ENCODE results near the gene PALB2. TPM values are rescaled to one million over a fixed set of nuclear protein-coding genes. Genes with fewer than 3 reads are reported as not detected.

The PALB2 gene
- total and polyA plus RNA-seq, 10 donors: 9.3 to 22.0 (median 13.0) TPM

DNA sequence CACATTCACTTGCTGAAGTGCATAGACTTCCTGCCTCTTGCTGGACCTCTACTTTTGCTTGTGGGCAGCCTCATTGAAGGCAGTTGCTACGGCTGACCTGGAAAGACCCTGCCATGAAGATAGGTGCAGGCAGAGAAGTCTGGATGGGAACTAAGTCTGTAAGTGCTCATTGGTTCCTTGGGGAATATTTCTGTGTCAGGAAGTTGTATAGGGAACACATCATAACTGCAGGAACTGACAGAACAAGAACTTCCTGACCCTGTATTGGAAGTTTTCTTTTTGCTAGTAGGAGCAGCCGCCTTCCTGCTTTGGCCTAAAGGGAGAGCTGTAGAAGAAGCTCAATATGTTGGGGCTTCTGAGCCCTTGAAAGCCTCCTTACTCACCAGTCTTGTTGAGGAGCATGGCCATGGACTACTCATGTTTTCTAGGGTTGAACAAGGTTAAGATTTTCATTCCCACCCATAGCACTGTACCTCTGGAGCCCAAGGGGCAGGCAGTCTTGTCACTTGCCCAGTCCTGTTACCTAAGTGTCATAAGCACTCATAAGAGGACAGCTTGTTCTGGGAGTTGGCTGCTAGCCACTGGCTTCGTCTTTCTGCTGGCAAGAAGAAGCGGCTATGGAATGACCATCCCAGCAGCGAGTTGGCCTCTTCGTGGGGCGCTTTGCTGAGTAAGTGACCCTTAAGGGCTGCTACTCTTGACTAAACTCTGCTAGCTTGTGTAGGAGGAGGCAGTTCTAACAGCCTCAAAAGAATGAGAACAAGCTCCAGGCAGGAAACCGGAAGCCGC, 76.3 kb downstream of the PALB2 start:
- no peaks in the 10 kb centered on the region for H3K9me3 ChIP-seq
- H3K27me3 ChIP-seq (replicated peaks in 1 of 7): no peaks in the 10 kb centered on the region
- no peak overlapping the region for H3K4me3 ChIP-seq
- intact Hi-C loops (cut with DNase I; ENCODE audit: low total_unique reads): no loop called here
- peak overlapping the region in 5 of 8 donors; percentile 13 to 67 (median 60) for H3K27ac ChIP-seq
- 84 to 95% (median 88%) methylated on average over 9 of the region's 9 CpGs for WGBS, 5 donors
- peak in 2 of 3 donors; percentile 43 for TF ChIP-seq POLR2AphosphoS5 (IDR thresholded peaks at IDR 0.05)
- TF ChIP-seq, protein P1, sequence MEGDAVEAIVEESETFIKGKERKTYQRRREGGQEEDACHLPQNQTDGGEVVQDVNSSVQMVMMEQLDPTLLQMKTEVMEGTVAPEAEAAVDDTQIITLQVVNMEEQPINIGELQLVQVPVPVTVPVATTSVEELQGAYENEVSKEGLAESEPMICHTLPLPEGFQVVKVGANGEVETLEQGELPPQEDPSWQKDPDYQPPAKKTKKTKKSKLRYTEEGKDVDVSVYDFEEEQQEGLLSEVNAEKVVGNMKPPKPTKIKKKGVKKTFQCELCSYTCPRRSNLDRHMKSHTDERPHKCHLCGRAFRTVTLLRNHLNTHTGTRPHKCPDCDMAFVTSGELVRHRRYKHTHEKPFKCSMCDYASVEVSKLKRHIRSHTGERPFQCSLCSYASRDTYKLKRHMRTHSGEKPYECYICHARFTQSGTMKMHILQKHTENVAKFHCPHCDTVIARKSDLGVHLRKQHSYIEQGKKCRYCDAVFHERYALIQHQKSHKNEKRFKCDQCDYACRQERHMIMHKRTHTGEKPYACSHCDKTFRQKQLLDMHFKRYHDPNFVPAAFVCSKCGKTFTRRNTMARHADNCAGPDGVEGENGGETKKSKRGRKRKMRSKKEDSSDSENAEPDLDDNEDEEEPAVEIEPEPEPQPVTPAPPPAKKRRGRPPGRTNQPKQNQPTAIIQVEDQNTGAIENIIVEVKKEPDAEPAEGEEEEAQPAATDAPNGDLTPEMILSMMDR (IDR thresholded peaks at IDR 0.05 in 8 of 11, conservative IDR thresholded peaks at IDR 0.05 in 3 of 11): no peak
- TF ChIP-seq POLR2A (IDR thresholded peaks at IDR 0.05): no peak
- H3K36me3 ChIP-seq: peaks cover 0 to 100% (median 96%) of the 10 kb centered on the region in 6 donors
- peaks cover 0 to 41% (median 17%) of the 10 kb centered on the region in 6 donors for H3K4me1 ChIP-seq
- DNase-seq: peak; percentile 58

DNA sequence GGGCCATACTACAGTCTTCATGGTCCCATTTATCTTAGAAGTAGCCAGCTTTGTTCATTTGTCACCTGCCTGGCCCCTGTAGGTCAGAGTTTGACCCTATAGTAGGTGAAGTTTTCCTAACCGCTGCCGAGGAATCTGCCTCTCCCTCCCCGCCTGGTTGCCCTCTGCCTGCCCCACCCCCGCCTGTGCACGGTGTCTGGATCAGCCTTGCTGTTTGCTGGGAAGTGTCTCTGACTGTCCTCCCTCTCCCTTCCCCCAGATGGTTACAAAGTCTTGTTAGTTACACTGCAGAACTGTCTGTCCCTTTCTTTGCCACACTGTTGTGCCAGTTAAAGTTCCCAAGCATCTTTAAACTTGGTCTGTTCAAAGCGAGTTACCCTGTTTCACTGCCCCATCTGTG, 77.9 kb downstream of the PALB2 start:
- no peaks in the 10 kb centered on the region for H3K9me3 ChIP-seq
- intact Hi-C loops (cut with DNase I; ENCODE audit: low total_unique reads): no loop called here
- TF ChIP-seq POLR2AphosphoS5 (IDR thresholded peaks at IDR 0.05) (no peak), POLR2A (IDR thresholded peaks at IDR 0.05) (no peak)
- TF ChIP-seq, protein P1 (IDR thresholded peaks at IDR 0.05 in 8 of 11, conservative IDR thresholded peaks at IDR 0.05 in 3 of 11): no peak
- no peak overlapping the region for H3K4me3 ChIP-seq
- WGBS, 5 donors: 89 to 94% (median 92%) methylated on average over 6 of the region's 6 CpGs
- no peaks in the 10 kb centered on the region for H3K27me3 ChIP-seq (replicated peaks in 1 of 7)
- peak overlapping the region in 2 of 8 donors; percentile 22 to 59 for H3K27ac ChIP-seq
- DNase-seq: peak; percentile 53
- peaks cover 12 to 54% (median 32%) of the 10 kb centered on the region in 6 donors for H3K4me1 ChIP-seq
- peaks cover 0 to 94% (median 85%) of the 10 kb centered on the region in 6 donors for H3K36me3 ChIP-seq

DNA sequence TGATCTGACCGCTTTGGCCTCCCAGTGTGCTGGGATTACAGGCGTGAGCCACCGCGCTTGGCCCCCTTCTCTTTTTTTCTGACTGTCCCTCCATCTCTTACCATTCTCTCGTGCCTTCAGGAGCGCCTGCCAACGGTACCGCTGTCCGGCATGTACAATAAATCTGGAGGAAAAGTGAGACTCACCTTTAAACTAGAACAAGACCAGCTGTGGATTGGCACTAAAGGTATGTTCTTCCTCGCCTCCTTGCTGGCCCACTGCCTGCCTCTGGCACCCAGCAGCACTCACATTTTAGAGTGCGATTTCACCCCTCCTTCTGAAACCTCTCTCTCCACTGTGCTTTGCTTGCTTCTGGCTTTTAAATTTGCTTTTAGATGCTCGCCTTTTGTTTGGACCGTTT, 78.6 kb downstream of the PALB2 start:
- WGBS, 5 donors: 95 to 98% (median 96%) methylated on average over 13 of the region's 13 CpGs
- H3K4me3 ChIP-seq: no peak overlapping the region
- H3K36me3 ChIP-seq: peaks cover 0 to 87% (median 79%) of the 10 kb centered on the region in 6 donors
- H3K9me3 ChIP-seq: no peaks in the 10 kb centered on the region
- H3K27ac ChIP-seq: no peak overlapping the region
- TF ChIP-seq POLR2AphosphoS5 (IDR thresholded peaks at IDR 0.05): no peak
- TF ChIP-seq, protein P1 (IDR thresholded peaks at IDR 0.05 in 8 of 11, conservative IDR thresholded peaks at IDR 0.05 in 3 of 11): no peak
- no peak for TF ChIP-seq POLR2A (IDR thresholded peaks at IDR 0.05)
- H3K4me1 ChIP-seq: peaks cover 13 to 58% (median 33%) of the 10 kb centered on the region in 6 donors
- intact Hi-C loops (cut with DNase I; ENCODE audit: low total_unique reads): no loop called here
- no peaks in the 10 kb centered on the region for H3K27me3 ChIP-seq (replicated peaks in 1 of 7)
- DNase-seq: peak; percentile 40

DNA sequence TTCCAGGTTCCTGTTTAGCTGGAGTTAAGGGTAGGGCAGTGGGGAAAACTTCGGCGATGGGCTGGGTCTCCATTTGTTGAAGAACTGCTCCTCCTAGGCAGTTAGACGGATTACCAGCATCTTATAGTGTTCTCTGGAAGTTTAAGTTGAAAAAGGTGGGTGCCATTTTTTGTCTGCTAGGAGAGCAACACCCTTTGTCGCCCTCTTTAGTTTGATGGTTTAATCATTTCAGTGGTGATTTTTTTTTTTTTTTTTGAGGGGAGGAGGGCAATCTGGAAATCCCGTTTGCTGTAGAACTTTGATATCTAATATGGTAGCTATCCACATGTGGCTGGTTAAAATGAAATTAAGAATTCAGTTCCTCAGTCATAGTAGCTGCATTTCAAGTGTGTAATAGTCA, 79.5 kb downstream of the PALB2 start:
- no peak for DNase-seq
- TF ChIP-seq POLR2A (IDR thresholded peaks at IDR 0.05): no peak
- TF ChIP-seq POLR2AphosphoS5 (IDR thresholded peaks at IDR 0.05): no peak
- TF ChIP-seq, protein P1 (IDR thresholded peaks at IDR 0.05 in 8 of 11, conservative IDR thresholded peaks at IDR 0.05 in 3 of 11): no peak
- Histone ChIP-seq H3K9me3 (no peaks in the 10 kb centered on the region), H3K27ac (no peak overlapping the region), H3K36me3 (peaks cover 0 to 78% (median 69%) of the 10 kb centered on the region in 6 donors), H3K27me3 (replicated peaks in 1 of 7) (no peaks in the 10 kb centered on the region), H3K4me1 (peaks cover 16 to 63% (median 37%) of the 10 kb centered on the region in 6 donors), H3K4me3 (no peak overlapping the region)
- intact Hi-C loops (cut with DNase I; ENCODE audit: low total_unique reads): no loop called here
- WGBS, 5 donors: 80 to 87% (median 84%) methylated on average over 5 of the region's 5 CpGs
